GM19397 (cell line): ENCODE data around the gene E2F7.

Experiments
- ATAC-seq: cut with Tn5 transposase; IDR thresholded peaks from one replicate; pipeline ENCODE4 v1.9.1; 2021; ENCODE audit warnings: mild to moderate bottlenecking, moderate library complexity; ENCODE audit not compliant: unreplicated experiment

Gene E2F7

GRCh38 chr12:77070382-77070781 lies 5.0 kb upstream of the E2F7 start:
- ATAC-seq, result peak; percentile 66

GRCh38 chr12:77064896-77065360 lies 441 bp downstream of the E2F7 start:
- peak; percentile 10 for ATAC-seq

- ATAC-seq, result peak; percentile 27
Observed at GRCh38 chr12:77062846-77063461, 2.4 kb downstream of the E2F7 start.

GRCh38 chr12:77062396-77062795 lies 3.0 kb downstream of the E2F7 start:
- ATAC-seq, result no peak

GRCh38 chr12:77060883-77061240 lies 4.5 kb downstream of the E2F7 start:
- ATAC-seq, result peak; percentile 26

GRCh38 chr12:77060136-77060882 lies 5.1 kb downstream of the E2F7 start:
- ATAC-seq, result peak; percentile 72

GRCh38 chr12:77058740-77059139 lies 6.6 kb downstream of the E2F7 start:
- no peak for ATAC-seq

- ATAC-seq, result no peak
Observed at GRCh38 chr12:77054851-77055250, 10.5 kb downstream of the E2F7 start.

GRCh38 chr12:77053259-77053658 lies 12.1 kb downstream of the E2F7 start:
- no peak for ATAC-seq

- peak; percentile 98 for ATAC-seq
Observed at GRCh38 chr12:77049767-77050353, 15.5 kb downstream of the E2F7 start.

GRCh38 chr12:77047341-77048109 lies 17.8 kb downstream of the E2F7 start:
- ATAC-seq, result no peak

GRCh38 chr12:77046468-77046867 lies 18.9 kb downstream of the E2F7 start:
- ATAC-seq, result no peak

- ATAC-seq, result no peak
Observed at GRCh38 chr12:77045183-77045582, 20.2 kb downstream of the E2F7 start.

GRCh38 chr12:77044721-77045120 lies 20.6 kb downstream of the E2F7 start:
- ATAC-seq, result no peak

GRCh38 chr12:77042833-77043232 lies 22.5 kb downstream of the E2F7 start:
- no peak for ATAC-seq

GRCh38 chr12:77040231-77040630 lies 25.1 kb downstream of the E2F7 start:
- ATAC-seq, result no peak

- no peak for ATAC-seq
Observed at GRCh38 chr12:77035226-77035625, 30.1 kb downstream of the E2F7 start.

- no peak for ATAC-seq
Observed at GRCh38 chr12:77033658-77034536, 31.5 kb downstream of the E2F7 start.

- ATAC-seq, result no peak
Observed at GRCh38 chr12:77032406-77032805, 33.0 kb downstream of the E2F7 start.

GRCh38 chr12:77031745-77032144 lies 33.6 kb downstream of the E2F7 start:
- no peak for ATAC-seq
